Stomach (tissue), 9 donors: ENCODE results near the gene PITX1. TPM values are rescaled to one million over a fixed set of nuclear protein-coding genes. Genes with fewer than 3 reads are reported as not detected.

Experiments
- DNase-seq, 2 donors: peaks; one replicate each; pipeline versions ENCODE4 v3.0.0 to v3.0.0-alpha.2; 2013 to 2019
- H3K27ac ChIP-seq, 5 donors: fragments of 200-600 bp in 4 of 5; sonication (generic) in 4 of 5; one replicate each; pipeline ENCODE4 v1.5.1; 2013 to 2019; ENCODE audit warnings: mild to moderate bottlenecking in 1 of 5, moderate library complexity in 1 of 5
- H3K27me3 ChIP-seq, 3 donors: fragments of 200-600 bp; sonication (generic); one replicate each; pipeline ENCODE4 v1.5.1; 2017 to 2019; ENCODE audit warnings: mixed run types in 1 of 3
- H3K36me3 ChIP-seq, 4 donors: fragments of 200-600 bp; sonication (generic); 1 replicate in 3 of 4; 2 replicates in 1 of 4; pipeline ENCODE4 v1.5.1; 2016 to 2019
- H3K4me1 ChIP-seq, 4 donors: fragments of 200-600 bp; sonication (generic); one replicate each; pipeline ENCODE4 v1.5.1; 2016 to 2019
- H3K4me3 ChIP-seq, 4 donors: fragments of 200-600 bp; sonication (generic) in 3 of 4; one replicate each; pipeline ENCODE4 v1.5.1; 2016 to 2019; ENCODE audit warnings: mild to moderate bottlenecking in 1 of 4
- H3K9me3 ChIP-seq, 4 donors: fragments of 200-600 bp; sonication (generic); one replicate each; pipeline ENCODE4 v1.5.1; 2016 to 2019
- CTCF ChIP-seq, 7 experiments: fragments of 450-650 bp in 4 of 7; fragments of 200-600 bp in 3 of 7; sonication (generic) in 3 of 7; IDR thresholded peaks; one replicate each; pipeline ENCODE4 v1.5.1; 2016 to 2019; ENCODE audit warnings: antibody characterized with exemption in 7 of 7, control low read depth in 2 of 7, mild to moderate bottlenecking in 1 of 7
- EP300 ChIP-seq: sonication (generic); formaldehyde crosslinking; IDR thresholded peaks from one replicate; pipeline ENCODE4 v1.6.1; 2017; ENCODE audit warnings: antibody characterized with exemption
- POLR2A ChIP-seq, 4 donors: fragments of 450-650 bp; IDR thresholded peaks; one replicate each; pipeline ENCODE4 v1.6.1; 2016; ENCODE audit warnings: antibody characterized with exemption in 4 of 4, control low read depth in 2 of 4, mild to moderate bottlenecking in 1 of 4, moderate library complexity in 1 of 4
- POLR2AphosphoS5 ChIP-seq, 3 donors: sonication (generic); formaldehyde crosslinking; IDR thresholded peaks; one replicate each; pipeline ENCODE4 v1.6.1; 2016; ENCODE audit warnings: antibody characterized with exemption in 3 of 3
- WGBS, 5 donors: extraction: QIAGEN DNeasy Blood & Tissue Kit in 3 of 5; methylation state at CpG; one replicate each; pipeline versions ENCODE4 v1.1.5 to v1.1.7; 2013 to 2018; 5-methylcytosine and 5-hydroxymethylcytosine counted together
- intact Hi-C: fragments of 100-400 bp; cut with DNase I; formaldehyde crosslinking; loops from one replicate; pipeline ENCODE4 v1.15.1; 2023; ENCODE audit warnings: low total_unique reads
- polyA plus RNA-seq, 3 donors: library from polyadenylated mRNA; stranded (reverse); fragments of 200-250 nt; gene quantifications; one replicate each; pipeline ENCODE4 v1.2.3, GENCODE V29; 2013
- total RNA-seq, 5 donors: library from RNA; depleted of rRNA; stranded (reverse); fragments of >200 nt; gene quantifications; one replicate each; pipeline versions ENCODE4 v1.1.0 to v1.2.3, GENCODE V29; 2014 to 2016
- donor health status: healthy with polysubstance abuse.
- donor health status: Bipolar disorder and iron deficiency.
- donor health status: healthy.

PITX1 gene
- total and polyA plus RNA-seq, 8 donors, result 30.3 to 149 (median 45.6) TPM

DNA sequence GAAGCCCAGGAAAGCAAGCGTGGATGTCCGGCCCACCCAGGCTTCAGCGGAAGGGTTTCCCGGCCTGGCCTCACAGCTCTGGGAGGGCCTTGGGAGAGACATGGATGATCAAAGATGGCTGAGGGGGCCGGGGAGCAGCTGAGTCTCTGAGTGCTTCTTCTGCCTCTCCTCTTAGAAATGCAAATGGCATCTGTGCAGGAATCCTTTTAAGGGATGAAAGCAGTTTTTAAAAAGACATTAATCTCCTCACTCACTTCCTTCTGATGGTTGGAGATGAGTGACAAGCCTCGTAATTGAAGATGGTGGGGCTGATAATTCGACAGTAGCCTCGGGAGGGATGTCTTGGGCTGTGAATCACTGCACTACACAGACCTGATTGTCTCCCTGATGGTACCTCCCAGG lies 24.3 kb upstream of the PITX1 start:
- no peak overlapping the region for H3K4me3 ChIP-seq
- H3K27me3 ChIP-seq, result peaks cover 0 to 27% (median 0%) of the 10 kb centered on the region in 3 donors
- DNase-seq, result no peak
- intact Hi-C loops, result no loop called here
- H3K27ac ChIP-seq, result no peak overlapping the region
- peaks cover 0 to 32% (median 17%) of the 10 kb centered on the region in 4 donors for H3K4me1 ChIP-seq
- WGBS, 5 donors, result 67 to 79% (median 70%) methylated on average over 8 of the region's 8 CpGs
- no peaks in the 10 kb centered on the region for H3K36me3 ChIP-seq
- TF ChIP-seq CTCF (IDR thresholded peaks at IDR 0.05) (no peak), EP300 (no peak), POLR2A (IDR thresholded peaks at IDR 0.05) (no peak), POLR2AphosphoS5 (IDR thresholded peaks at IDR 0.05) (no peak)
- H3K9me3 ChIP-seq, result no peaks in the 10 kb centered on the region

DNA sequence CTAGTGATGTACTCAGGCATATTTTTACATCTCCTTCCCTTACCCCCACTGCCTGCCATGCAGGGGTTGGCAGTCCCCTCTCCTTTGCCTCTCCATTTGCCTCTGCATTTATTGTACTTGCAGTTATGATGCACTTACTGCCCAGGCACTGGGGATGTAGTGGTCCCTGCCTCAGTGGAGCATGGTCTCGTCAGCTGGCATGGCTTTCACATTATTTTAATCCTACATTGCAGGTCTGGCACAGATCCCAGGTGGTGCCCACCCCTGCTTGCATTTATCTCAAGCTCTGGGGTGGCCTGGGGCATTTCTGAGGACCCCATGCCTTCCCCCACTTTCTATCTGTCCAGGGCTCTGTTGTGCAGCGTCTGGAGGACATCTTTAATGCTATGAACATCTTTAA lies 23.2 kb upstream of the PITX1 start:
- peaks cover 0 to 38% (median 0%) of the 10 kb centered on the region in 3 donors for H3K27me3 ChIP-seq
- peaks cover 0 to 26% (median 12%) of the 10 kb centered on the region in 4 donors for H3K4me1 ChIP-seq
- no peaks in the 10 kb centered on the region for H3K9me3 ChIP-seq
- no peak for TF ChIP-seq EP300
- no peak for TF ChIP-seq POLR2AphosphoS5 (IDR thresholded peaks at IDR 0.05)
- no peak for TF ChIP-seq CTCF (IDR thresholded peaks at IDR 0.05)
- TF ChIP-seq POLR2A (IDR thresholded peaks at IDR 0.05), result no peak
- WGBS, 5 donors, result 69 to 88% (median 82%) methylated on average over 2 of the region's 2 CpGs
- H3K36me3 ChIP-seq, result no peaks in the 10 kb centered on the region
- H3K4me3 ChIP-seq, result no peak overlapping the region
- no peak overlapping the region for H3K27ac ChIP-seq
- DNase-seq, result no peak
- intact Hi-C loops, result no loop called here

DNA sequence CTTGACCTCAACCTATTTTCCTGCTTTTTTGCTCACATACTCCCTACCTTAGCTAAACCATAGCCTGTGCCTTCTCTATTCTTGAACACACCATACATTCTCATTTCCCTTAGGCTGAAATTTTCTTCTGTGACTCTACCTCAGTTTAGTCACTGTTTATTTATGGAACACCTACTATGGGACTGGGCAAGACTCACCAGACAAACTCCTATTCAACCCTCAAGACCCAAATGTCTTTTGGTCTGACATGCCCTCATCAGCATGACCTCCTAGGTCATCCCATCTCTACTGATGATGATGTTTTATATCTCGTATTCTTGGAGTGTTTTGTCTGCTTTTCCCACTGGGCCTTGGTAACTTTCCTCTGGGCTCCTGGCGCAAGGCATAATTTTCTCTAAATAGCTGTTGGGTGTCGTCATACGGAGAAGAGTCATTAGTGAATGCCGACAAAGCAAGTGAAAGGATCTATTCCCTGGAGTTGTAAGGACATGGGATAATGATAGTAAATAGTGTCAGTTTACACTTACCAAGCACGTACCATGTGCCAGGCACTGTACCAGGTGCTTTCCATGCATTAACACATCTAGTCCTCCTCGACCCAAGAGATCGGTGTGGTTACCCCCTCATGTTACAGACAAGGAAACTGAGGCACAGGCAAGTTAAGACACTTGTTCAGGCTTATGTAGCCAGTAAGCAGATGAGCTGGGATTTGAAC lies 22.4 kb upstream of the PITX1 start:
- Histone ChIP-seq H3K9me3 (no peaks in the 10 kb centered on the region), H3K36me3 (no peaks in the 10 kb centered on the region), H3K27me3 (peaks cover 0 to 46% (median 2%) of the 10 kb centered on the region in 3 donors), H3K27ac (peak overlapping the region in 2 of 5 donors; percentile 29 to 45), H3K4me3 (no peak overlapping the region), H3K4me1 (peaks cover 0 to 24% (median 11%) of the 10 kb centered on the region in 4 donors)
- WGBS, 5 donors, result 72 to 90% (median 82%) methylated on average over 8 of the region's 8 CpGs
- intact Hi-C loops, result no loop called here
- TF ChIP-seq POLR2AphosphoS5 (IDR thresholded peaks at IDR 0.05) (no peak), EP300 (no peak), CTCF (IDR thresholded peaks at IDR 0.05) (no peak), POLR2A (IDR thresholded peaks at IDR 0.05) (no peak)
- no peak for DNase-seq

- Histone ChIP-seq H3K27me3 (peaks cover 0 to 57% (median 12%) of the 10 kb centered on the region in 3 donors), H3K4me3 (no peak overlapping the region), H3K27ac (peak overlapping the region in 3 of 5 donors; percentile 29 to 45 (median 31)), H3K36me3 (no peaks in the 10 kb centered on the region), H3K4me1 (peaks cover 0 to 24% (median 11%) of the 10 kb centered on the region in 4 donors), H3K9me3 (no peaks in the 10 kb centered on the region)
- 51 to 77% (median 70%) methylated on average over 5 of the region's 5 CpGs for WGBS, 5 donors
- no peak for DNase-seq
- intact Hi-C loops, result no loop called here
- TF ChIP-seq POLR2AphosphoS5 (IDR thresholded peaks at IDR 0.05), result peak in 1 of 3 donors; percentile 20
- TF ChIP-seq EP300, result no peak
Observed at GRCh38 chr5:135055396-135055795, 21.4 kb upstream of the PITX1 start.

- TF ChIP-seq POLR2AphosphoS5 (IDR thresholded peaks at IDR 0.05) (no peak), POLR2A (IDR thresholded peaks at IDR 0.05) (no peak), EP300 (no peak)
- H3K4me1 ChIP-seq, result peaks cover 0 to 28% (median 11%) of the 10 kb centered on the region in 4 donors
- H3K36me3 ChIP-seq, result no peaks in the 10 kb centered on the region
- H3K27ac ChIP-seq, result peak overlapping the region in 2 of 5 donors; percentile 19 to 42
- H3K9me3 ChIP-seq, result no peaks in the 10 kb centered on the region
- intact Hi-C loops, result no loop called here
- no peak overlapping the region for H3K4me3 ChIP-seq
- no peak for DNase-seq
- H3K27me3 ChIP-seq, result peaks cover 0 to 65% (median 16%) of the 10 kb centered on the region in 3 donors
- WGBS, 5 donors, result 55 to 67% (median 60%) methylated on average over 2 of the region's 2 CpGs
Observed at GRCh38 chr5:135054546-135054945, 20.5 kb upstream of the PITX1 start.
